Activated naive CD8-positive, alpha-beta T cell treated with anti-CD3 and anti-CD28 coated beads for 36 hours (primary cell): ENCODE data around the gene RYR2. TPM values are rescaled to one million over a fixed set of nuclear protein-coding genes. Genes with fewer than 3 reads are reported as not detected.
"Not testable (repeated sequence)": the region's sequence is repeated elsewhere in the genome, so short reads cannot be mapped to it uniquely, and the experiment has no call there.

ENCODE experiments used
- DNase-seq: peaks from one replicate; pipeline ENCODE4 v3.0.0; 2021
- H3K27ac Mint-ChIP-seq: one replicate; pipeline ENCODE4 v1.8.0; 2022; ENCODE audit warnings: mild to moderate bottlenecking, moderate library complexity, mixed read lengths
- H3K27me3 Mint-ChIP-seq: one replicate; pipeline ENCODE4 v1.8.0; 2022; ENCODE audit warnings: mild to moderate bottlenecking, mixed read lengths
- H3K36me3 Mint-ChIP-seq: one replicate; pipeline ENCODE4 v1.8.0; 2021; ENCODE audit warnings: mild to moderate bottlenecking, mixed read lengths
- H3K4me1 Mint-ChIP-seq: one replicate; pipeline ENCODE4 v1.8.0; 2021; ENCODE audit warnings: mixed read lengths
- H3K4me3 Mint-ChIP-seq: one replicate; pipeline ENCODE4 v1.8.0; 2022; ENCODE audit warnings: mild to moderate bottlenecking, moderate library complexity, mixed read lengths
- H3K9me3 Mint-ChIP-seq: one replicate; pipeline ENCODE4 v1.8.0; 2022; ENCODE audit warnings: mixed read lengths
- total RNA-seq, 2 experiments: library from RNA; stranded (reverse); gene quantifications; one replicate each; pipeline ENCODE4 v1.2.3, GENCODE V29; 2021

The RYR2 gene
- total RNA-seq, 2 experiments from 2014 or later, result not detected

- H3K36me3 Mint-ChIP-seq, result no peaks in the 10 kb centered on the region
- DNase-seq, result no peak
- no peak overlapping the region for H3K4me3 Mint-ChIP-seq
- no peaks in the 10 kb centered on the region for H3K4me1 Mint-ChIP-seq
- peaks cover 5% of the 10 kb centered on the region for H3K27me3 Mint-ChIP-seq
- no peak overlapping the region for H3K27ac Mint-ChIP-seq
- H3K9me3 Mint-ChIP-seq, result no peaks in the 10 kb centered on the region
Observed at GRCh38 chr1:237834461-237834860, 792.5 kb downstream of the RYR2 start.

- H3K27me3 Mint-ChIP-seq, result no peaks in the 10 kb centered on the region
- no peak for DNase-seq
- H3K27ac Mint-ChIP-seq, result no peak overlapping the region
- no peaks in the 10 kb centered on the region for H3K4me1 Mint-ChIP-seq
- H3K36me3 Mint-ChIP-seq, result no peaks in the 10 kb centered on the region
- no peak overlapping the region for H3K4me3 Mint-ChIP-seq
- H3K9me3 Mint-ChIP-seq, result peaks cover 2% of the 10 kb centered on the region
Observed at GRCh38 chr1:237838320-237838719, 796.3 kb downstream of the RYR2 start.

GRCh38 chr1:237838904-237839534 is 797.0 kb downstream of the RYR2 start:
- Mint-ChIP-seq H3K36me3 (no peaks in the 10 kb centered on the region), H3K4me3 (no peak overlapping the region), H3K4me1 (no peaks in the 10 kb centered on the region), H3K9me3 (peaks cover 2% of the 10 kb centered on the region), H3K27me3 (no peaks in the 10 kb centered on the region), H3K27ac (no peak overlapping the region)
- DNase-seq, result no peak

GRCh38 chr1:237841485-237841884 is 799.5 kb downstream of the RYR2 start:
- H3K27ac Mint-ChIP-seq, result no peak overlapping the region
- H3K9me3 Mint-ChIP-seq, result peaks cover 6% of the 10 kb centered on the region
- H3K27me3 Mint-ChIP-seq, result no peaks in the 10 kb centered on the region
- no peaks in the 10 kb centered on the region for H3K4me1 Mint-ChIP-seq
- no peak for DNase-seq
- H3K4me3 Mint-ChIP-seq, result no peak overlapping the region
- H3K36me3 Mint-ChIP-seq, result no peaks in the 10 kb centered on the region

DNA sequence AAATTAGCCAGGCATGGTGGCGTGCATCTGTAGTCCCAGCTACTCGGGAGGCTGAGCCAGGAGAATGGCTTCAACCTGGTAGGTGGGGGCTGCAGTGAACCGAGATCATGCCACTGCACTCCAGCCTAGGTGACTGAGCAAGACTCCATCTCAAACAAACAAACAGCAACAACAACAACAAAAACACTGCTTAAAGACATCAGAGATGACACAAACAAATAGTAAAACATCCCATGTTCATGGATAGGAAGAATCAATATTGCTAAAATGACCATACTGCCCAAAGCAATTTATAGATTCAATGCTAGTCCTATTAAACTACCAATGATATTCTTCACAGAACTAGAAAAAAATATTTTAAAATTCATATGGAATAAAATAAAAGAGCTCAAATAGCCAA is 801.5 kb downstream of the RYR2 start:
- not testable (repeated sequence) for H3K27me3 Mint-ChIP-seq

GRCh38 chr1:237851210-237851845 is 809.3 kb downstream of the RYR2 start:
- DNase-seq, result peak; percentile 31
- H3K9me3 Mint-ChIP-seq, result peaks cover 6% of the 10 kb centered on the region
- no peaks in the 10 kb centered on the region for H3K36me3 Mint-ChIP-seq
- H3K4me1 Mint-ChIP-seq, result no peaks in the 10 kb centered on the region
- no peaks in the 10 kb centered on the region for H3K27me3 Mint-ChIP-seq
- no peak overlapping the region for H3K4me3 Mint-ChIP-seq
- no peak overlapping the region for H3K27ac Mint-ChIP-seq

More for the DNA sequence above, 801.5 kb downstream of the RYR2 start:
- not testable (repeated sequence) for H3K36me3 Mint-ChIP-seq, H3K4me1 Mint-ChIP-seq, H3K9me3 Mint-ChIP-seq, H3K27ac Mint-ChIP-seq, DNase-seq, H3K4me3 Mint-ChIP-seq

- H3K27ac Mint-ChIP-seq, result no peak overlapping the region
- H3K9me3 Mint-ChIP-seq, result peaks cover 6% of the 10 kb centered on the region
- H3K36me3 Mint-ChIP-seq, result no peaks in the 10 kb centered on the region
- no peaks in the 10 kb centered on the region for H3K4me1 Mint-ChIP-seq
- no peaks in the 10 kb centered on the region for H3K27me3 Mint-ChIP-seq
- no peak overlapping the region for H3K4me3 Mint-ChIP-seq
- DNase-seq, result no peak
Observed at GRCh38 chr1:237852342-237852741, 810.4 kb downstream of the RYR2 start.

- Mint-ChIP-seq H3K27me3 (peaks cover 5% of the 10 kb centered on the region), H3K4me3 (no peak overlapping the region), H3K4me1 (no peaks in the 10 kb centered on the region), H3K27ac (no peak overlapping the region), H3K36me3 (no peaks in the 10 kb centered on the region), H3K9me3 (no peaks in the 10 kb centered on the region)
- DNase-seq, result no peak
Observed at GRCh38 chr1:237857455-237857854, 815.5 kb downstream of the RYR2 start.

GRCh38 chr1:237858992-237859391 is 817.0 kb downstream of the RYR2 start:
- Mint-ChIP-seq H3K9me3 (no peaks in the 10 kb centered on the region), H3K27ac (no peak overlapping the region), H3K36me3 (no peaks in the 10 kb centered on the region), H3K4me1 (no peaks in the 10 kb centered on the region), H3K27me3 (peaks cover 8% of the 10 kb centered on the region), H3K4me3 (no peak overlapping the region)
- DNase-seq, result no peak

GRCh38 chr1:237861944-237862343 is 820.0 kb downstream of the RYR2 start:
- Mint-ChIP-seq H3K27me3 (peaks cover 14% of the 10 kb centered on the region), H3K9me3 (no peaks in the 10 kb centered on the region), H3K27ac (no peak overlapping the region), H3K4me3 (no peak overlapping the region), H3K4me1 (peaks cover 1% of the 10 kb centered on the region), H3K36me3 (no peaks in the 10 kb centered on the region)
- no peak for DNase-seq

DNA sequence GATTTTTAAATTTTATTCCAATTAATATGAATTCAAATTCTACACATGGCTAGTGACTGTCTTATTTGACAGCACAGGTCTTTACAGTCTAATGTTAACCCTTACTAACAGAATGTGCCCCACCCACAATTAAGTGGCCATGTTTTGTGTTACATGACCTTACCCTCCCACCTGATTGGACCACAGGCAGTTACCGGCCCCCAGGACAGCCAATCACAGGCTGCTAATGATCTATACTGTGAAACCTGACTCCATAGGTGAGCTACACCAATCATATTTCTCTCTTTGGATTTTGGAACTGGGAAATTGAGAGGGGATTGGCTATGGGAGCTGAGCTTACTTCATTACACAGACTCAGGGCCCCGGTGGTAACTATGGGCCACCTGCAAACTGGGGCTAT is 821.2 kb downstream of the RYR2 start:
- DNase-seq, result no peak
- Mint-ChIP-seq H3K27ac (no peak overlapping the region), H3K36me3 (no peaks in the 10 kb centered on the region), H3K9me3 (no peaks in the 10 kb centered on the region), H3K4me1 (peaks cover 1% of the 10 kb centered on the region), H3K4me3 (no peak overlapping the region), H3K27me3 (peaks cover 14% of the 10 kb centered on the region)

DNA sequence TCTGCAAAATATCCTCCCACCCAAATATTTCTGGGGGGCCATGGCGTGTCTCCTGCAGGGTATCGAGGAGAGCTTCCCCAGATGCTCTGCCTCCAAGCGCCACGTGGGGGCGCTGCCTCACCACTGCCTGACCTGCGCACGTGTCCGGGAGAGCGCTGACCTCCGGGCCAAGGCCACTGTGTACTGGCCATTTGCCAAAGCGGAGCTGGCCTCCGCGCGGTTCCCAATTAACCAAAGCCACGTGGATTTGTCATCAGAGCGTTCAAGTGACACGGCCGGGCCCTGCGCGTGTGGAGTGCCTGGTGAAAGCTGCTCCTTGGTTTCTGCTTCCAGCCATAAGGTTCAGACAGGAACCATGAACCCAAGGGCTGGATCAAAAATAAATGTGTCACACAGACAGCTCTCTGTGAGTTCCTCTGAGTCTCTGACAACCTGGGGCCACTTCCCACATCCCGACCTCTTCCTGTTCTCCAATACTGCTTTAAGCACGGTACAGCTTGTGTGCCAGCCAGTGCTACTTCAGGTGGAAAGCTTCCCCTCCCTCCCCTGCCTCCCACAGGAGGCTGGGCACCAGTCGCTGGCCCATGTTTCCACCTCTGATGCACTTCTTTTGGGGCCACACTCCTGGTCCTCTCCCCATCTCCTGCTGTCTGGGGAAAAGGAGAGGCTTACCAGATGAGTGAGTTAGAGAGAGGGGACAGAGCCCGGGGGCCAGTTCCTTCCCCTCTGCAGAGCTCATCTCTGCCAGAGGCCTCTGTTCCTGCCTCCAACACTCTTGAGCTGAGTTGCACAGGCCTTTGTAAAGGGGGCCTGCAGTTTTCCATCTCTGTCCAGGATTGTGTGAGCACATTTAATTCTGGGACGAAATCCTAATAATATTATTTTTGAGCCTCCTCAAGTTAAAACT is 822.6 kb downstream of the RYR2 start:
- Mint-ChIP-seq H3K4me1 (peaks cover 1% of the 10 kb centered on the region), H3K36me3 (no peaks in the 10 kb centered on the region)

GRCh38 chr1:237867380-237867888 is 825.5 kb downstream of the RYR2 start:
- Mint-ChIP-seq H3K27ac (no peak overlapping the region), H3K4me1 (peaks cover 1% of the 10 kb centered on the region), H3K4me3 (no peak overlapping the region), H3K36me3 (no peaks in the 10 kb centered on the region), H3K9me3 (no peaks in the 10 kb centered on the region), H3K27me3 (peaks cover 9% of the 10 kb centered on the region)
- no peak for DNase-seq

More for the DNA sequence above, 822.6 kb downstream of the RYR2 start:
- Mint-ChIP-seq H3K27me3 (peaks cover 14% of the 10 kb centered on the region), H3K4me3 (no peak overlapping the region), H3K27ac (no peak overlapping the region), H3K9me3 (no peaks in the 10 kb centered on the region)
- DNase-seq, result peak; percentile 19

- no peak for DNase-seq
- H3K27me3 Mint-ChIP-seq, result peaks cover 6% of the 10 kb centered on the region
- H3K9me3 Mint-ChIP-seq, result no peaks in the 10 kb centered on the region
- H3K4me3 Mint-ChIP-seq, result no peak overlapping the region
- H3K36me3 Mint-ChIP-seq, result no peaks in the 10 kb centered on the region
- H3K27ac Mint-ChIP-seq, result no peak overlapping the region
- peaks cover 1% of the 10 kb centered on the region for H3K4me1 Mint-ChIP-seq
Observed at GRCh38 chr1:237868817-237869600, 827.0 kb downstream of the RYR2 start.
